HepG2 (cell line): ENCODE measurements around the gene GGA3. TPM values are rescaled to one million over a fixed set of nuclear protein-coding genes. Genes with fewer than 3 reads are reported as not detected.

ENCODE experiments used
- ATRX ChIP-seq: sonication (generic); formaldehyde crosslinking; IDR thresholded peaks from 2 replicates; pipeline ENCODE4 v1.4.0; 2020; ENCODE audit warnings: missing genetic modification reagents, borderline replicate concordance
- DNMT3B ChIP-seq: conservative IDR thresholded peaks from 2 replicates; pipeline ENCODE4 v1.6.1; 2016; ENCODE audit warnings: missing biosample characterization, control low read depth
- GMEB2 ChIP-seq: IDR thresholded peaks from 2 replicates; pipeline ENCODE4 v1.6.1; 2016; ENCODE audit warnings: missing biosample characterization, missing genetic modification reagents, low read depth
- HDAC6 ChIP-seq: fragments of 200-600 bp; sonication (generic); IDR thresholded peaks from 2 replicates; pipeline ENCODE4 v1.7.0; 2017; ENCODE audit warnings: mild to moderate bottlenecking, antibody characterized with exemption, low read length, low read depth
- RBFOX2 ChIP-seq: fragments of 200-400 bp; formaldehyde crosslinking; IDR thresholded peaks from 2 replicates; pipeline ENCODE4 v1.6.1; 2017; ENCODE audit warnings: low read depth, mild to moderate bottlenecking, low read length
- REXO4 ChIP-seq: sonication (generic); formaldehyde crosslinking; IDR thresholded peaks from 2 replicates; pipeline ENCODE4 v1.8.0; 2022; ENCODE audit warnings: missing genetic modification reagents, mild to moderate bottlenecking, borderline replicate concordance
- RXRA ChIP-seq: sonication (generic); formaldehyde crosslinking; IDR thresholded peaks from 2 replicates; pipeline ENCODE4 v1.5.1; 2020; ENCODE audit warnings: missing genetic modification reagents
- SMAD9 ChIP-seq: sonication (generic); formaldehyde crosslinking; IDR thresholded peaks from 2 replicates; pipeline ENCODE4 v1.5.1; 2020; ENCODE audit warnings: mild to moderate bottlenecking, missing genetic modification reagents
- SMARCE1 ChIP-seq: fragments of 450-650 bp; IDR thresholded peaks from 2 replicates; pipeline ENCODE4 v1.6.1; 2017; ENCODE audit warnings: borderline replicate concordance
- SP5 ChIP-seq: IDR thresholded peaks from 2 replicates; pipeline ENCODE4 v1.6.1; 2016; ENCODE audit warnings: low read depth, borderline replicate concordance
- SRSF4 ChIP-seq: fragments of 200-400 bp; formaldehyde crosslinking; IDR thresholded peaks from one replicate; pipeline ENCODE4 v1.6.1; 2018; ENCODE audit warnings: mild to moderate bottlenecking, low read depth, low read length, moderate library complexity; ENCODE audit not compliant: poor library complexity, severe bottlenecking
- SYNCRIP ChIP-seq: fragments of 200-400 bp; formaldehyde crosslinking; IDR thresholded peaks from 2 replicates; pipeline ENCODE4 v1.6.1; 2018; ENCODE audit warnings: mild to moderate bottlenecking, low read depth, low read length; ENCODE audit not compliant: insufficient read depth
- ZNF318 ChIP-seq: sonication (generic); formaldehyde crosslinking; IDR thresholded peaks from 2 replicates; pipeline ENCODE4 v1.4.0; 2020; ENCODE audit warnings: mild to moderate bottlenecking, missing genetic modification reagents
- polyA plus RNA-seq, 8 experiments: library from polyadenylated mRNA; depleted of rRNA in 3 of 8; stranded (reverse) in 7 of 8; unstranded in 1 of 8; fragments of >200 nt; fragmentation: Illumina TruSeq in 4 of 8; extraction: Trizol in 4 of 8; gene quantifications; 2 replicates each; pipeline versions ENCODE4 v1.2.1 to v1.2.3, GENCODE V29; 2011 to 2016; ENCODE audit warnings: low read depth in 4 of 8, missing spikeins in 1 of 8, mixed read lengths in 1 of 8; ENCODE audit not compliant: insufficient read depth in 1 of 8
- total RNA-seq, 5 experiments: library from RNA; depleted of rRNA; stranded (reverse); fragments of >200 nt; fragmentation: Illumina TruSeq; extraction: Trizol; gene quantifications; 2 replicates each; pipeline ENCODE4 v1.2.3, GENCODE V29; 2016; ENCODE audit warnings: low read depth in 1 of 5
- TF ChIP-seq, protein P1 (sequence below): sonication (generic); formaldehyde crosslinking; IDR thresholded peaks from 2 replicates; pipeline ENCODE4 v1.8.0; 2022; ENCODE audit warnings: mild to moderate bottlenecking, missing genetic modification reagents; ENCODE audit not compliant: insufficient replicate concordance
- TF ChIP-seq, protein P2 (sequence below): IDR thresholded peaks from 2 replicates; pipeline ENCODE4 v1.6.1; 2016; ENCODE audit warnings: low read depth
- TF ChIP-seq, protein P3 (sequence below): sonication (generic); formaldehyde crosslinking; IDR thresholded peaks from 2 replicates; pipeline ENCODE4 v1.5.0; 2020; ENCODE audit warnings: missing genetic modification reagents

The GGA3 gene
- total and polyA plus RNA-seq, 2 of the 13 experiments (the other 11 are each of a cell fraction or from before 2014, with no cell fraction given), result 28.4 to 43.7 TPM

GRCh38 chr17:75288770-75289114 is 27.3 kb upstream of the GGA3 start (continued):
- peak; percentile 84; the same call in 1 of the 2 replicates for TF ChIP-seq ZNF318 (CRISPR knock-in tag)
- TF ChIP-seq SP5 (CRISPR knock-in tag), result peak; percentile 28; the same call in 1 of the 2 replicates
- TF ChIP-seq RBFOX2, result no peak
- no peak for TF ChIP-seq GMEB2 (CRISPR knock-in tag)
- TF ChIP-seq REXO4 (CRISPR knock-in tag), result no peak
- no peak for TF ChIP-seq HDAC6
- no peak for TF ChIP-seq SYNCRIP
- no peak for TF ChIP-seq SRSF4
- TF ChIP-seq RXRA, result no peak
- no peak for TF ChIP-seq ATRX (CRISPR knock-in tag)
- TF ChIP-seq, protein P1, sequence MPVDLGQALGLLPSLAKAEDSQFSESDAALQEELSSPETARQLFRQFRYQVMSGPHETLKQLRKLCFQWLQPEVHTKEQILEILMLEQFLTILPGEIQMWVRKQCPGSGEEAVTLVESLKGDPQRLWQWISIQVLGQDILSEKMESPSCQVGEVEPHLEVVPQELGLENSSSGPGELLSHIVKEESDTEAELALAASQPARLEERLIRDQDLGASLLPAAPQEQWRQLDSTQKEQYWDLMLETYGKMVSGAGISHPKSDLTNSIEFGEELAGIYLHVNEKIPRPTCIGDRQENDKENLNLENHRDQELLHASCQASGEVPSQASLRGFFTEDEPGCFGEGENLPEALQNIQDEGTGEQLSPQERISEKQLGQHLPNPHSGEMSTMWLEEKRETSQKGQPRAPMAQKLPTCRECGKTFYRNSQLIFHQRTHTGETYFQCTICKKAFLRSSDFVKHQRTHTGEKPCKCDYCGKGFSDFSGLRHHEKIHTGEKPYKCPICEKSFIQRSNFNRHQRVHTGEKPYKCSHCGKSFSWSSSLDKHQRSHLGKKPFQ, result no peak
- TF ChIP-seq SMARCE1, result no peak
- TF ChIP-seq SMAD9 (CRISPR knock-in tag), result no peak
- TF ChIP-seq, protein P2, sequence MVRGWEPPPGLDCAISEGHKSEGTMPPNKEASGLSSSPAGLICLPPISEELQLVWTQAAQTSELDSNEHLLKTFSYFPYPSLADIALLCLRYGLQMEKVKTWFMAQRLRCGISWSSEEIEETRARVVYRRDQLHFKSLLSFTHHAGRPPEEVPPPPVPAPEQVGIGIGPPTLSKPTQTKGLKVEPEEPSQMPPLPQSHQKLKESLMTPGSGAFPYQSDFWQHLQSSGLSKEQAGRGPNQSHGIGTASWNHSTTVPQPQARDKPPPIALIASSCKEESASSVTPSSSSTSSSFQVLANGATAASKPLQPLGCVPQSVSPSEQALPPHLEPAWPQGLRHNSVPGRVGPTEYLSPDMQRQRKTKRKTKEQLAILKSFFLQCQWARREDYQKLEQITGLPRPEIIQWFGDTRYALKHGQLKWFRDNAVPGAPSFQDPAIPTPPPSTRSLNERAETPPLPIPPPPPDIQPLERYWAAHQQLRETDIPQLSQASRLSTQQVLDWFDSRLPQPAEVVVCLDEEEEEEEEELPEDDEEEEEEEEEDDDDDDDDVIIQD, result no peak
- TF ChIP-seq DNMT3B (CRISPR knock-in tag), result no peak
- TF ChIP-seq, protein P3, sequence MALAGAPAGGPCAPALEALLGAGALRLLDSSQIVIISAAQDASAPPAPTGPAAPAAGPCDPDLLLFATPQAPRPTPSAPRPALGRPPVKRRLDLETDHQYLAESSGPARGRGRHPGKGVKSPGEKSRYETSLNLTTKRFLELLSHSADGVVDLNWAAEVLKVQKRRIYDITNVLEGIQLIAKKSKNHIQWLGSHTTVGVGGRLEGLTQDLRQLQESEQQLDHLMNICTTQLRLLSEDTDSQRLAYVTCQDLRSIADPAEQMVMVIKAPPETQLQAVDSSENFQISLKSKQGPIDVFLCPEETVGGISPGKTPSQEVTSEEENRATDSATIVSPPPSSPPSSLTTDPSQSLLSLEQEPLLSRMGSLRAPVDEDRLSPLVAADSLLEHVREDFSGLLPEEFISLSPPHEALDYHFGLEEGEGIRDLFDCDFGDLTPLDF (CRISPR knock-in tag), result 0 out of 2 replicates have a peak, but pooled peaks have one; percentile 67
